NK-92 (cell line): ENCODE results near the gene ASIC2.

Source experiments
- DNase-seq: peaks from one replicate; lab custom pipeline; 2025; ENCODE audit not compliant: unreplicated experiment; lab: John Stamatoyannopoulos, UW

Gene ASIC2

GRCh38 chr17:33292981-33293867 lies at the start of gene ASIC2:
ASIC2 (minus strand) TSS chr17:33293295.
- no peak for DNase-seq

GRCh38 chr17:33342025-33342424 lies 48.9 kb upstream of the ASIC2 start:
- DNase-seq, result no peak

DNA sequence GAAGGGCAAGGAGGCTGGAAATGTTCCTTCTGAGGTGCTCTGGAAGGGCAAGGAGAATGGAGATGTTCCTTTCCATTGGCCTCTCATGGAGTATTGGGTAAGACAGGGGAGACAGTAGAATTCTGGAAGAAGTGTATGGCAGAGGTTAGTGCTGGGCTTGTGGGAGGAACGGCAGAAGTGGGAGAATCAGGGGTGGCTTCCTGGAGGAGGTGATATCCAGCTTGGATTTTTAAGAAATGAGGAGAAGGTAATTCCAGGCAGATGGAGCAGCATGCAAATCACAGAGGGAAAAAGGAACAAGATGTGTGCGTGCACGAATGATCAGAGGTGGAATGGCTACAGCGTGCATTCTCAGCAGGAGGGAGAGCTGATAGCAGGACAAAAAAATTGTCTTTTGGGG lies 45.1 kb upstream of the ASIC2 start:
- no peak for DNase-seq

- no peak for DNase-seq
Measured at GRCh38 chr17:33335491-33336173, 42.5 kb upstream of the ASIC2 start.

GRCh38 chr17:33334703-33335102 lies 41.6 kb upstream of the ASIC2 start:
- DNase-seq, result no peak

DNA sequence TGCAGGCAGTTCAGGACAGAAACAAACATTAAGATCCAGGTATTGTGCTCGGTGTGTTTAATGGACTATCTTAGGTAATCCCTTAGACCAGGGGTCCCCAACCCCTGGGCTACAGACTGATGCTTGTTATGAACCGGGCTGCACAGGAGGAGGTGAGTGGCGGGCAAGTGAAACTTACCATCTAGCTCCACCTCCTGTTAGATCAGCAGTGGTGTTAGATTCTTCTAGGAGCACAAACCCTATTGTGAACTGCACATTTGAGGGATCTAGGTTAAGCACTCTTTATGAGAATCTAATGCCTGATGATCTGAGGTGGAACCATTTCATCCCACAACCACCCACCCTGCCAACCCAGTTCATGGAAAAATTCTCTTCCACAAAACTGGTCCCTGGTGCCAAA lies 37.8 kb upstream of the ASIC2 start:
- no peak for DNase-seq

DNA sequence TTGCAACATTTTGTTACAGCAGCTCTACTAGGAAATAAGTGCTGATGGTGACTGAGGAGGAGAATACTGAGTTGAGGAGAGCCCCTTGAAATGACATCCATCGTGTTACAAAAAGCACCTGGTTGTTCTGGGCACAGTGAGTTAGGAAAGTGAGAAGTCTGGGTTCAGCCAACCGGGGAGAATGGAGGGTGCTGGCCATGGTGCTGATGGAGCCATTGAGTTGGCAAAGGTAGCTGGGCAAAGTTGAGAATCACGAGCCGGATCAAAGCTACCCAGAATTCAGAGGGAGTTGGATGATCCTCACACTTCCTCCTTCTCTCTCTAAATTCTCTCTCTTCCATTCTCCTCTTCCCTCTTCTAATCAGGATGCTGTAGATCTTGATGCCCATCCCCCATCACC lies 35.0 kb upstream of the ASIC2 start:
- DNase-seq, result no peak

DNA sequence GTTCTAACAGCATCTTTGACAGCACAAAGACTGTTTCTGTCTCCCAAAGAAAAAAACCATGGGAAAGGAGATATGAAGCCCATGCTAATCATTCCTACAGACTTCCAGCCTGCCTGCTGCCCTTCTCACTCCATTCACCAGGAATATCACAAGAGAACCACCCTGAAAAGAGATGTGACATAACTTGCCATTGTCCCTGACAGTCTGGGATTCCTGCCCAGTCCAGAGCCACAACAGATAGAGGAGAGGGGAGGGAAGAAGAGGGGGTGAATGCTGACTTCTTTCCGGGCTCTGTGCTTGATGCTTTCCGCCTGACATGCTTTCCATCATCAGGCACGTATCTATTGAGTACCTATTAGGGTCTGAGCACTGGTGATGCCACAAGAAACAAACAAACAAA lies 31.6 kb upstream of the ASIC2 start:
- no peak for DNase-seq

- no peak for DNase-seq
Measured at GRCh38 chr17:33322063-33322462, 29.0 kb upstream of the ASIC2 start.

DNA sequence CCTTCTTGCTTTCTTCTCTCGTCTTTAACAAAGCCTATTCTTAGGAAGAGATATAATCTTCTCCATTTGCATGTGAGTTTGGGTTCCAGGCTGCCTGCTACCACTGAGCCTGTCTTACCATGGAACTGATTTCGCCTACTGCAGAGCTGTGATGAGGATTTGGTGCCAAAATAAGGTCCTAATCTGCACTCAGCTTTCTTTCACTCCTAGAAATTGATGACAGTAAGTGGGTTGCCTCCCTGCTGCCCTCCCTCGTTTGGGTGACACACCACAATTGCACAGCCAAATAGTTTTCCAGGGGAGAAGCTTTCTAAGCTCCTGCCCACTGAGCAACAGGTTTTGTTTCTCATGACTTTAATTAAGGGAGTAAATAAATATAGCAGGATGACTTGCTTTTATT lies 25.1 kb upstream of the ASIC2 start:
- no peak for DNase-seq

GRCh38 chr17:33316746-33317145 lies 23.7 kb upstream of the ASIC2 start:
- no peak for DNase-seq

DNA sequence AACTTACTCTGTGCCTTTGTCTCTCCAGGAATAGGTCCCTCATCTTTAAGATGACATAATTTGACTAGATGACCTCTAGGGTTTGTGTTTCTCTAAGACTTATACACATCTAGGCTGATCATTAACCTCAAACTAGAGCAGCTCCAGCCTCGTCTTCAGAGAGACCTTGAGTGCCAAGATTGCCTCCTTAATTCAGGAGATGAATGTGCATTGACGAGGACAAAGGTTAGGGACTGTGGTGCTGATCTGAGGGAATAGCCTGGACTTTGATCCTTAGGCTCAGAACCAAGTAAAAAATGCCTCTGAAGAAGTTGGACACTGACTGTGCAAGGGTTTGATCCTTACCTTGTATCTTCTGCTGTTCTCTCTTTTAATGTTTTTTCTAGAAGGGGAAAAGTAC lies 17.2 kb upstream of the ASIC2 start:
- no peak for DNase-seq

DNA sequence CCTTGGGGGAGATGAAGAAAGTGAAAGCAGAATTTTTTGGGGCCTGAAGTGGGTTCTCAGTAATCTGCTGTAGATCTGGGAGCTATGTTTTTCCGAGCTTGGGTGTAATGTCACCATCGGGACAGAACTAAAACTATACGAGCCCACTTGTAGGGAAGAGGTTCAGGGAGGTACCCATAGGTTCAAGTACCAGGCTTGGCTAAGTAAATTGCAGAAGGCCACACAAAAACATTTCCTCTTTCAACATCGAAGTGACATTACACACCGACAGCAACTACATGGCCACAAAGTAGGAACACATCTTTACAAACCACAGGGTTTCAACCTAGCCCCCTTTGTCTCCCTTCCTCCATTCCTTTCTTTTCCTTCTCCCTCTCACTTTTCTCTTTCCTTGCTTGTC lies 10.2 kb upstream of the ASIC2 start:
- no peak for DNase-seq

DNA sequence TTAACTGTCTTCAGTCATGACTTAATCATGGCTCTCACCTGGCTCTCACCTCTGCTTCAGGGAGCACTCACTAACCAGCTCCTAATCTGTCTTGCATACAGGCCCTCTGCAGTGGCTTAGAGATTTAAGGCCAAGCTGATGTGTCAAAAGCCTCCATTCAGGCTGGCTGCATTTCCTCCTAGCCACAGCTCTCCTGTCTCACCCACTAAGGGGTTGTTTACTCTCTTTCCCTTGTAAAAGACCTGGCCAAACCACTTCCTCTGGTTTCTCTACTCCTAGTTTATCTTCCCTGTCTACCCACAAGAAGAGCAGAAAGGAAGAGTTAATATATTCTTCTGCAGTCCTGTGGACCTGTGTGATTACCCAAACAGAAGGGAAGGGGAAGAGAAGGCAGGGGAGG lies 9.3 kb upstream of the ASIC2 start:
- DNase-seq, result no peak

GRCh38 chr17:33300241-33300640 lies 7.1 kb upstream of the ASIC2 start:
- DNase-seq, result no peak

GRCh38 chr17:33299115-33299514 lies 6.0 kb upstream of the ASIC2 start:
- DNase-seq, result no peak

DNA sequence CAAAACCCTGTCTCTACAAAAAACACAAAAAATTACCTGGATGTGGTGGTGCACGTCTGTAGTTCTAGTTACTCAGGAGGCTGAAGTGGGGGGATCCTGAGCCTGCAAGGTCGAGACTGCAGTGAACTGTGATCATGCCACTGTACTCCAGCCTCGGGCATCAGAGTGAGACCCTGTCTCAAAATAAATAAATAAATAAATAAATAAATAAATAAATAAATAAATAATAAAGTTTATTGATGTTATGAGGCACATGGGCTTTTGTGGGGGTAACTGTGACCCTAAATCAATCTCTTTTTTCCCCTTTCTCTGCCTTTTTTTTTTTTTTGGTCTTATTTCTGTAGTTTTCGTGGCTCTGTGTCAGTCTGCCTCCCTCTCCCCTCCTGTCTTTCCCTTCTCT lies 4.5 kb upstream of the ASIC2 start:
- DNase-seq, result no peak

GRCh38 chr17:33294994-33295393 lies 1.9 kb upstream of the ASIC2 start:
- no peak for DNase-seq

DNA sequence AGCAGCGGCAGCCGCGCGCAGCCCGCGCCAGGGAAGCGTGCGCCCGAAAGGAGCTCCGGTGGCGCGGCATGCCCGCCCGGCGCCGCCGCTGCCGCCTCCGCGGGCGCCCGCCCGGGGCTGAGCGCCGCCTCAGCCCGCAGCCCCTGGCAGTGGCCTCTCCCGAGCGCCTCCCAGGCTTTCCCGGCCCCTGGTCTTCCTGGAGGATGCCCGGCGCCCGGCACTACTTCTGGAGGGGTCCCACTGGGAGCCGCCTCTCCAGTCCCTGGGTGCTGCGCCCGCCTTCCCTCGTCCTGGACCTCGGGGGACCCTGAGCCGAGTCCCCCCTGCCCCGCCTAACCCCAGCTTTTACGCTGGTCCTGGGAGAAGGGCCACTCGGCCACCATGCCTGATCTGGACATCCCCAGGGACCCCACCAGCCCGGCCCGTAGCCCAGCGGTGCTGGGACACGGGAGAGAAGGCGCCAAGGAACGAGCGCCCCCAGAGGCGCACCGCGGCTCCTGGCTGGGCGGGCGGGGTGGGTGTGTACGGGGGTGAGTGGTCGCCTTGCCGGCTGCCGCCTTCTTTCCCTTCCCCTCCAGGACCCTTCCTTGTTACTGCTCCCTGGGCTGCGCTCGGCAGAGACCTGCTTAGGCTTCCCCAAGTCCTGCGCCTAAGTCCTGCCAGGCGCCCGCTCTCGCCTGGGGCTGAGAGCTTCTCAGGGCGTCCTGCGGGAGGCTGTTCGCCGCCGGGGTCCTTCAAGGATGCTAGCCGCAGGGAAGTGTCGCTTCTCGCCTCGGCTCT lies 704 bp downstream of the ASIC2 start:
- no peak for DNase-seq

DNA sequence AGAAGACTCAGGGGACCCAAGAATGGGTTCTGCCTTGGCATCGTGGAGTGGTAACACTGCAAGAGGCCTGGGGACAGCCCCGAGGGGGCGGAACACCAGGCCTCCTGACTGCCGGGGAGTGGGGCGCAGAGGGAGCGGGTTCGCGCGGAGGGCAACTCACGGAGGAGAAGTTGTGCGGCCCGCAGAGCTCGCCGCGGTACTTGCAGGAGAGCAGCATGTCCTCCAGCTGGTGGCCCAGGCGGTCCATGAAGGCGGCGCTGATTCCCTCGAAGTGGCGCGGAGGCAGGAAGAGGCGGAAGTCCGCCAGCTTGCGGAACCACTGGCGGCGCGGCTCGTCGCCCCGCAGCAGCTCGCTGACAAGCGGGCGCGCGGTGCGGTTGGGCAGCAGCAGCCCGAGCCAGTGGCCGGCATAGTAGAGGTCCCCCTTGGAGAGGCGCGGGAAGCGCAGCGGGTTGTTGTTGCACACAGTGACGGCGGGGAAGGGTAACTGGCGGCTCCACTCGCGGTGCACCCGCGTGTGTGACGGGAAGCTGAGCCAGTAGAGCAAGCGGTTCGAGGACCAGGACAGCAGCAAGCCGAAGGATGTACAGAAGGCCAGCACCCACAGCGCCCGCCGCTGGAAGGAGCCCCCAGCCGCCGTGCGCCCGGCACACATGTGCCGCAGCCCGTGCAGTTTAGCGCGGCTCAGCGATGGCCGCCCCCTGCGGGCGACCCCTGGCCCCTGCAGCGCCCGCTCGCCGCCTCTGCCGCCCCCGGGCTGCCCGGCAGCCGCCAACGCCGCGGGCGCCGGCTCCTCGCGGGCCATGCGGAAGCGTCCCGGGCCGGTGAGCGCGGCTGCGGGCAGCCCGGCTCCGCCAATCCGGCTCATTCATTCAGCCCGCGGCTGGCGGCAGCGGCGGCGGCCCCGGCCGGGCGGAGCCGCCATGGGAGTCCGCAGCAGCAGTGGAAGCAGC lies 1.6 kb downstream of the ASIC2 start:
- no peak for DNase-seq

DNA sequence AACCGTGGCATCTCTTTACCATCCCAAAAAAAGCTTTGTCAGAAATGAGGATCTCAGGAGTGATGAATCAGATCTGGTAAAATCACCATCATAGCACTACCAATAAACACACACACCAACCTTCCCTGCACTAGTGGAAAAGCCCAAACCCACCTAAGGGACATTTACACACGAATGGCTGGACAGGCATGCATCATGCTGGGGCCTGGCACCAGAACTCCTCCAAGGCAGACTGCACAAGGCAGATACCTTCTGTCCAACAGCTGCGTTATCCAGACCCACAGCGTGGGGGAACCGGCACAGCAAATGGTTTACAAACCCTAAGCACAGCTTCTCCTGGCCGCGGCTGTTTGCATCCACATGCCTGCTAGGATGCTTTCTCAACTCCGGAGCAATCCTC lies 2.8 kb downstream of the ASIC2 start:
- DNase-seq, result no peak
